ENCODE data around the gene WDR82. TPM values are rescaled to one million over a fixed set of nuclear protein-coding genes. Genes with fewer than 3 reads are reported as not detected.

WDR82 gene
- total and polyA plus RNA-seq, 2 donors from 2014 or later: 20.9 to 75.8 TPM

- intact Hi-C loops (cut with DNase I): no loop called here
- Histone ChIP-seq H3K9ac (ENCODE audit: low read length in 3 of 3) (no peak overlapping the region), H3K27me3 (ENCODE audit: control insufficient read depth, insufficient read depth, low read length) (no peaks in the 10 kb centered on the region), H3K36me3 (ENCODE audit: control insufficient read depth in 2 of 3, insufficient read depth in 3 of 3, low read length in 3 of 3) (peaks cover 2 to 31% (median 25%) of the 10 kb centered on the region in 3 donors), H3K4me1 (ENCODE audit: control insufficient read depth in 2 of 3, insufficient read depth in 2 of 3, low read depth in 1 of 3, low read length in 3 of 3) (peaks cover 0 to 32% (median 4%) of the 10 kb centered on the region in 3 donors), H3K9me3 (ENCODE audit: control insufficient read depth in 2 of 3, insufficient read depth in 1 of 3, low read length in 3 of 3) (no peaks in the 10 kb centered on the region), H3K4me3 (ENCODE audit: low read length in 3 of 3) (no peak overlapping the region), H3K27ac (ENCODE audit: low read depth in 2 of 2, low read length in 2 of 2) (peak overlapping the region; percentile 47 to 73)
- TF ChIP-seq CTCF (IDR thresholded peaks at IDR 0.05; ENCODE audit: borderline replicate concordance, extremely low read depth, insufficient read depth): no peak
- DNase-seq: peak in 1 of 5 donors; percentile 46
- FAIRE-seq: no peak
Observed at GRCh38 chr3:52217409-52217805, 61.0 kb downstream of the WDR82 start.

- Histone ChIP-seq H3K27me3 (ENCODE audit: control insufficient read depth, insufficient read depth, low read length) (no peaks in the 10 kb centered on the region), H3K9me3 (ENCODE audit: control insufficient read depth in 2 of 3, insufficient read depth in 1 of 3, low read length in 3 of 3) (no peaks in the 10 kb centered on the region), H3K4me3 (ENCODE audit: low read length in 3 of 3) (no peak overlapping the region), H3K9ac (ENCODE audit: low read length in 3 of 3) (no peak overlapping the region), H3K27ac (ENCODE audit: low read depth in 2 of 2, low read length in 2 of 2) (peak overlapping the region; percentile 47 to 73), H3K4me1 (ENCODE audit: control insufficient read depth in 2 of 3, insufficient read depth in 2 of 3, low read depth in 1 of 3, low read length in 3 of 3) (peaks cover 0 to 32% (median 4%) of the 10 kb centered on the region in 3 donors), H3K36me3 (ENCODE audit: control insufficient read depth in 2 of 3, insufficient read depth in 3 of 3, low read length in 3 of 3) (peaks cover 2 to 35% (median 29%) of the 10 kb centered on the region in 3 donors)
- intact Hi-C loops (cut with DNase I): no loop called here
- DNase-seq (peak; percentile 45 to 91 (median 69)), FAIRE-seq (no peak)
- no peak for TF ChIP-seq CTCF (IDR thresholded peaks at IDR 0.05; ENCODE audit: borderline replicate concordance, extremely low read depth, insufficient read depth)
Observed at GRCh38 chr3:52216585-52217408, 61.7 kb downstream of the WDR82 start.

GRCh38 chr3:52215351-52215750 is 63.1 kb downstream of the WDR82 start:
- Histone ChIP-seq H3K27me3 (ENCODE audit: control insufficient read depth, insufficient read depth, low read length) (no peaks in the 10 kb centered on the region), H3K27ac (ENCODE audit: low read depth in 2 of 2, low read length in 2 of 2) (no peak overlapping the region), H3K9ac (ENCODE audit: low read length in 3 of 3) (no peak overlapping the region), H3K4me3 (ENCODE audit: low read length in 3 of 3) (no peak overlapping the region), H3K9me3 (ENCODE audit: control insufficient read depth in 2 of 3, insufficient read depth in 1 of 3, low read length in 3 of 3) (no peaks in the 10 kb centered on the region), H3K4me1 (ENCODE audit: control insufficient read depth in 2 of 3, insufficient read depth in 2 of 3, low read depth in 1 of 3, low read length in 3 of 3) (peaks cover 0 to 26% (median 0%) of the 10 kb centered on the region in 3 donors), H3K36me3 (ENCODE audit: control insufficient read depth in 2 of 3, insufficient read depth in 3 of 3, low read length in 3 of 3) (peaks cover 2 to 49% (median 41%) of the 10 kb centered on the region in 3 donors)
- FAIRE-seq: no peak
- peak in 1 of 5 donors; percentile 31 for DNase-seq
- no peak for TF ChIP-seq CTCF (IDR thresholded peaks at IDR 0.05; ENCODE audit: borderline replicate concordance, extremely low read depth, insufficient read depth)
- intact Hi-C loops (cut with DNase I): no loop called here

Measured in kidney (tissue), 14 donors.